HCT116 (cell line): ENCODE results near the gene CUX1. TPM values are rescaled to one million over a fixed set of nuclear protein-coding genes. Genes with fewer than 3 reads are reported as not detected.
"Not testable (repeated sequence)": the region's sequence is repeated elsewhere in the genome, so short reads cannot be mapped to it uniquely, and the experiment has no call there.

ENCODE experiments used
- ATAC-seq: fragments of 200-7000 bp; cut with Tn5 transposase; 2 replicates; pipeline ENCODE4 v1.9.1; 2020; ENCODE audit warnings: mild to moderate bottlenecking, moderate library complexity
- BruUV-seq: library from RNA; stranded (reverse); fragments of 400-500 nt; replicated peaks from 2 replicates; lab custom pipeline; 2021; lab: Mats Ljungman, UMichigan
- CTCF ChIA-PET: fragments of 300-600 bp; sonication (Branson Sonifier 250); formaldehyde crosslinking; loops from one replicate; lab custom pipeline; 2021; ENCODE audit warnings: antibody characterized with exemption; lab: Charles Lee
- POLR2A ChIA-PET: fragments of 300-600, 350-600 bp; sonication (Branson Sonifier 250); formaldehyde crosslinking; loops from one replicate; lab custom pipeline; 2021; ENCODE audit warnings: antibody characterized with exemption; lab: Charles Lee
- RAD21 ChIA-PET, 2 experiments: fragments of 300-600 bp; sonication (Branson Sonifier 250); formaldehyde crosslinking; loops; one replicate each; lab custom pipeline; 2023; ENCODE audit warnings: low total read pairs in 2 of 2; ENCODE audit not compliant: uncharacterized antibody in 2 of 2, unreplicated experiment in 2 of 2, low non-redundant PET in 1 of 2; lab: Charles Lee
- DNase-seq: peaks from one replicate; pipeline ENCODE4 v3.0.0-alpha.2; 2010; ENCODE audit warnings: low read depth, low spot score
- H2AFZ ChIP-seq: fragments of 200-600 bp; shearing (Covaris generic), sonication (generic); 2 replicates; pipeline ENCODE4 v1.6.1; 2017; ENCODE audit warnings: low read depth, mixed run types, mixed read lengths, antibody characterized with exemption, low read length; ENCODE audit not compliant: poor library complexity, severe bottlenecking
- H3K27ac ChIP-seq: 2 replicates; pipeline ENCODE4 v1.5.1; 2012; ENCODE audit warnings: low read depth, low read length
- H3K27me3 ChIP-seq: fragments of 200-600 bp; sonication (generic); 2 replicates; pipeline ENCODE4 v1.6.1; 2016; ENCODE audit warnings: mixed run types, low read length, mixed read lengths; ENCODE audit not compliant: insufficient read depth
- H3K36me3 ChIP-seq, 2 experiments: fragments of 200-500 bp in 1 of 2; fragments of 200-600 bp in 1 of 2; sonication (Bioruptor generic) in 1 of 2; sonication (generic) in 1 of 2; 2 replicates each; pipeline versions ENCODE4 v1.5.1 to v1.6.1; 2014 to 2016; ENCODE audit warnings: low read length in 2 of 2, inconsistent platforms in 1 of 2, mixed read lengths in 1 of 2, mixed run types in 1 of 2; ENCODE audit not compliant: insufficient read depth in 2 of 2, control insufficient read depth in 1 of 2
- H3K4me1 ChIP-seq, 2 experiments: fragments of 200-600 bp in 1 of 2; sonication (generic) in 1 of 2; 2 replicates each; pipeline versions ENCODE4 v1.5.1 to v1.6.1; 2012 to 2017; ENCODE audit warnings: low read length in 2 of 2, inconsistent platforms in 1 of 2, mild to moderate bottlenecking in 1 of 2, mixed read lengths in 1 of 2, mixed run types in 1 of 2, moderate library complexity in 1 of 2; ENCODE audit not compliant: insufficient read depth in 2 of 2, control insufficient read depth in 1 of 2
- H3K4me2 ChIP-seq: fragments of 200-600 bp; sonication (generic); 2 replicates; pipeline ENCODE4 v1.6.1; 2017; ENCODE audit warnings: mixed run types, low read length, mixed read lengths
- H3K4me3 ChIP-seq, 2 experiments: fragments of 200-600 bp in 1 of 2; sonication (generic) in 1 of 2; replicated peaks in 1 of 2; 2 replicates each; pipeline ENCODE4 v1.5.1; 2011 to 2016; ENCODE audit warnings: low read length in 2 of 2, control low read depth in 1 of 2, low read depth in 1 of 2, mild to moderate bottlenecking in 1 of 2, mixed read lengths in 1 of 2, mixed run types in 1 of 2
- H3K79me2 ChIP-seq: fragments of 200-600 bp; sonication (generic); 2 replicates; pipeline ENCODE4 v1.6.1; 2017; ENCODE audit warnings: mild to moderate bottlenecking, mixed run types, low read length, moderate library complexity, mixed read lengths; ENCODE audit not compliant: insufficient read depth
- H3K9ac ChIP-seq: fragments of 200-600 bp; sonication (generic); 2 replicates; pipeline ENCODE4 v1.6.1; 2016; ENCODE audit warnings: low read length, mixed read lengths
- H3K9me2 ChIP-seq: fragments of 200-600 bp; sonication (generic), shearing (Covaris generic); 2 replicates; pipeline ENCODE4 v1.6.1; 2017; ENCODE audit warnings: mixed run types, mild to moderate bottlenecking, moderate library complexity; ENCODE audit not compliant: insufficient read depth
- H3K9me3 ChIP-seq, 2 experiments: fragments of 200-500 bp in 1 of 2; fragments of 200-600 bp in 1 of 2; sonication (Bioruptor generic) in 1 of 2; sonication (generic) in 1 of 2; 2 replicates each; pipeline ENCODE4 v1.6.1; 2014 to 2017; ENCODE audit warnings: low read length in 2 of 2, mixed read lengths in 2 of 2, inconsistent platforms in 1 of 2, low read depth in 1 of 2, mild to moderate bottlenecking in 1 of 2, mixed run types in 1 of 2, moderate library complexity in 1 of 2; ENCODE audit not compliant: control insufficient read depth in 1 of 2, insufficient read depth in 1 of 2
- H4K20me1 ChIP-seq: fragments of 200-600 bp; sonication (generic), shearing (Covaris generic); 2 replicates; pipeline ENCODE4 v1.6.1; 2017; ENCODE audit warnings: mixed run types, mild to moderate bottlenecking, moderate library complexity; ENCODE audit not compliant: insufficient read depth
- CEBPB ChIP-seq: IDR thresholded peaks from 2 replicates; pipeline ENCODE4 v1.6.1; 2012; ENCODE audit warnings: low read depth
- intact Hi-C: fragments of 100-400 bp; cut with micrococcal nuclease; formaldehyde crosslinking; loops from 2 replicates; pipeline ENCODE4 v1.10.0; 2022
- total RNA-seq: library from RNA; stranded (reverse); gene quantifications from one replicate; pipeline ENCODE4 v1.2.1, GENCODE V29; 2021; ENCODE audit not compliant: unreplicated experiment

CUX1 gene
- total RNA-seq, 1 experiment from 2014 or later: 68.9 TPM

- CTCF ChIA-PET: interaction anchor here (1.4 to 1.5 kb wide), 2 partner anchors 9 to 19 kb away, joined by 4 to 5 read pairs; no protein-coding TSS in a partner anchor
- Histone ChIP-seq H3K27me3 (no peaks in the 10 kb centered on the region), H3K9me2 (no peaks in the 10 kb centered on the region), H4K20me1 (no peaks in the 10 kb centered on the region), H2AFZ (no peak overlapping the region), H3K4me3 (no peak overlapping the region), H3K27ac (no peak overlapping the region), H3K4me2 (no peak overlapping the region), H3K9ac (no peak overlapping the region), H3K4me1 (peaks cover 6 to 10% of the 10 kb centered on the region in 2 experiments), H3K79me2 (no peaks in the 10 kb centered on the region), H3K36me3 (no peaks in the 10 kb centered on the region), H3K9me3 (no peaks in the 10 kb centered on the region)
- no peak for DNase-seq
- intact Hi-C loops: no loop called here
- no peak for ATAC-seq
- TF ChIP-seq CEBPB: no peak
- RAD21 ChIA-PET: no interaction called here
- no TSS peak for BruUV-seq
- POLR2A ChIA-PET: no interaction called here
These were observed 22.0 kb upstream of the CUX1 start for GRCh38 chr7:101795461-101795860.

- BruUV-seq, ATAC-seq: not testable (repeated sequence)
These were observed 19.3 kb upstream of the CUX1 start for GRCh38 chr7:101798173-101798572.

More at GRCh38 chr7:101798173-101798572, 19.3 kb upstream of the CUX1 start:
- ChIA-PET CTCF (interaction anchor here (0.7 kb wide), 1 partner anchor 9 kb away, joined by 3 read pairs; no protein-coding TSS in a partner anchor), RAD21 (interaction anchor here in 1 of 2 experiments (0.6 kb wide), 1 partner anchor 161 kb away, joined by 3 read pairs; no protein-coding TSS in a partner anchor)
- H3K27ac ChIP-seq, H2AFZ ChIP-seq, H3K36me3 ChIP-seq, H3K79me2 ChIP-seq, H3K9me2 ChIP-seq, H3K4me1 ChIP-seq, intact Hi-C loops, H3K9ac ChIP-seq, POLR2A ChIA-PET, DNase-seq, H3K4me2 ChIP-seq, H4K20me1 ChIP-seq, H3K27me3 ChIP-seq, H3K9me3 ChIP-seq, H3K4me3 ChIP-seq: not testable (repeated sequence)
